NCI-H1417 treated with DMSO at 0.1 percent for 48 hours (cell line): ENCODE results near the gene WRAP73.

Experiments
- DNase-seq: peaks from one replicate; lab custom pipeline; 2025; lab: John Stamatoyannopoulos, UW

The WRAP73 gene

GRCh38 chr1:3681898-3682806 is 32.2 kb upstream of the WRAP73 start:
- DNase-seq = no peak

DNA sequence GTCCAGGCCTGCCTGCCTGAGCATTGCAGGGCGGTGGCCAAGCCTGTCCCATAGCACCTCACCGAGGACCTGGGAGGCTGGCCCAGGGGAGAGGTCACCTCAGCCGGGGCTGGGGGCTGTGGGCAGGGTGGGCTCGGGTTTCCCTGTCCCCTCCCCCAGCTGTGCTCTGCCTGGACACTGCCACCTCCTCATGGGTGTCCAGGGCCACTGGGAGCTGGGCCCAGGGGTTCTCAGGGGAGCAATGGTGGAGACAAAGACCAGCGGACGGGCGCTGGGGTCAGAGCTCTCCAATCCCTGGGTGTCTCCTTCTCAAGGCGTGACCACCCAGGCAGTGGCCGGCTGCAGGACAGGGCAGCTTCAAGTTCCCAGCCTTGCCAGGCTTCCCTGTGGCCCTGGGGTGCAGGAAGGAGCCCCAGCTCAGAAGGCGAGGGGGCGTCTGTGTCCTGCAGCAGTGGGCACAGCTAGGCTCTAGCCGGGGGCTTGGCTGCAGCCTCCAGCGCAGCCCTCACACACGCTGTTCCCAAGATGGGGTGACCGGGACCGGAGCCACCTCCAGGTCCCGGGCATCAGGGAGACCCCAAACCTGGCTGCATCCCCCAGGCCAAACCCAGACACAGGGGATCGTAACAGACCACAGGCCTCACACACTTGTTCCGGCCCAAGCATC is 31.5 kb upstream of the WRAP73 start:
- no peak for DNase-seq

GRCh38 chr1:3680488-3681230 is 30.8 kb upstream of the WRAP73 start:
- no peak for DNase-seq

- no peak for DNase-seq
These were observed 30.0 kb upstream of the WRAP73 start for GRCh38 chr1:3679799-3680453.

DNA sequence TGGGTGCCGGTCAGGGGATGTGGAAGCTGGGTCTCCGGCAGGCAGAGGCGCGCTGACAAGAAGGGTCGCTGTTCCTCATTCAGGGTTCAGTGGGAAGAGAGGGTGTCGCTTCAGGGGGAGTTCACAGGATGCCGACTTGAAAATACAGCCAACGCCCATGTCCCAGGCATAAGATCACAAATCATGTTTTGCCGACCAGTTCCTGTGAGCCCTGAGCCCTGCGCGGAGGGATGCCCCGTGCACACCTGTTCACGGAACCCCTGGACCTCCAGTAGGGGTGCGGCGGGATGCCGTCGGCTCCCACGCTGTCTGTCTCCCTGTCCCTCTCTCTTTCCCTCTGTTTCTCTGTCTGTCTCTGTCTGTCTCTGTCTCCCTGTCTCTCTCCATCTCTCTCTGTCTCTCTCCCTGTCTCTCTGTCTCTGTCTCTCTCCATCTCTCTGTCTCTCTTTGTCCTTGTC is 29.2 kb upstream of the WRAP73 start:
- DNase-seq = no peak

DNA sequence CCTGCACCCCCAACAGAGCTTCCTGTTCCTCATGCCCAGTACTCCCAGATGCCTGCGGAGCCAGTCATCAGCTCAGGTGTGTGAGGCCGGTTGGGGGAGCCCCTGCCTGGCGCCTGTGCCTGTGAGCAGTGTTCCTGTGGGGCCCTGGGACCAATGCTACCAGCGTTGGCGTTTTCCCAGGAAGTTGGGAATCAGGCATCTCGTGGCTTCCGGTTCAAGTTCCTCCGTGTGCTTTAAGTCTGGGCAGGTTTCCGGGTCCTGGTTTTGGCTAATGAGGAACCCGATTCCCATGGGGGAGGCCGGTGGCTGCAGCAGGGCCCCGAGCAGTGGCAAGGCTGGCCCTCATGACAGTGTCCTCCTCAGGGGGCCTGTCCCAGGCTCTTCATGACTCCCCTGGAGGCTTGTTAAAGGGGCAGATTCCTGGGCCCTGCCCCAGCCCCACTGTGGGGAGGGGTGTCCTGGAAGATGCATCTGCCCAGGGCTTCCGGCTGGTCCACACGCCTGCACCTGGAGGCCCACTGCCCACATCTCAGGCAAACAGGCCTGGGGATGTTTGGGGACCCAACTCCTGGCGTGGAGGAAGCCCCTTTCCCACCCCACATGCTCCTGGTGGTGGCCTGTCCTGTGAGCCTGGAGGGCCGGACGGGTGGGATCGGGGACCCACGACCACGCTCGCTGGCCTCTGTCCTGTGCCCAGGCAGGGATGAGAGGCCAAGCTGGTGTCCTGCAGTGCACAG is 28.6 kb upstream of the WRAP73 start:
- DNase-seq = no peak

DNA sequence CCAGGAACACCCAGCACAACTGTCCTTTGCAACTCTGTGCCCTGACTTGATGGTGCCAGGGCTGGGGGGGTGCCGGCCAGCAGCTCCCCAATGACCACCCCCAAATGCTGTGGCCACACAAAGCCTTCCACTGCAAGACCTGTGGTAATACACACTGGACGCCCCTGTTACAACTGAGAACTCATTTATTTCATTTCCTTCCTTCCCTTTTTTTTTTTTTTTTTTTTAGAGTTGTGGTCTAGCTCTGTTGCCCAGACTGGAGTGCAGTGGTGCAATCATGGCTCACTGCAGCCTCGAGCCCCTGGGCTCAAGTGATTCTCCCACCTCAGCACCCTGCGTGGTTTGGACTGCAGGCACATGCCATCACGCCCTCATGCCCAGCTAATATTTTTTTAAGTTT is 27.6 kb upstream of the WRAP73 start:
- DNase-seq = no peak

GRCh38 chr1:3676581-3677470 is 26.9 kb upstream of the WRAP73 start:
- DNase-seq = no peak

GRCh38 chr1:3675436-3675835 is 25.5 kb upstream of the WRAP73 start:
- DNase-seq = no peak

DNA sequence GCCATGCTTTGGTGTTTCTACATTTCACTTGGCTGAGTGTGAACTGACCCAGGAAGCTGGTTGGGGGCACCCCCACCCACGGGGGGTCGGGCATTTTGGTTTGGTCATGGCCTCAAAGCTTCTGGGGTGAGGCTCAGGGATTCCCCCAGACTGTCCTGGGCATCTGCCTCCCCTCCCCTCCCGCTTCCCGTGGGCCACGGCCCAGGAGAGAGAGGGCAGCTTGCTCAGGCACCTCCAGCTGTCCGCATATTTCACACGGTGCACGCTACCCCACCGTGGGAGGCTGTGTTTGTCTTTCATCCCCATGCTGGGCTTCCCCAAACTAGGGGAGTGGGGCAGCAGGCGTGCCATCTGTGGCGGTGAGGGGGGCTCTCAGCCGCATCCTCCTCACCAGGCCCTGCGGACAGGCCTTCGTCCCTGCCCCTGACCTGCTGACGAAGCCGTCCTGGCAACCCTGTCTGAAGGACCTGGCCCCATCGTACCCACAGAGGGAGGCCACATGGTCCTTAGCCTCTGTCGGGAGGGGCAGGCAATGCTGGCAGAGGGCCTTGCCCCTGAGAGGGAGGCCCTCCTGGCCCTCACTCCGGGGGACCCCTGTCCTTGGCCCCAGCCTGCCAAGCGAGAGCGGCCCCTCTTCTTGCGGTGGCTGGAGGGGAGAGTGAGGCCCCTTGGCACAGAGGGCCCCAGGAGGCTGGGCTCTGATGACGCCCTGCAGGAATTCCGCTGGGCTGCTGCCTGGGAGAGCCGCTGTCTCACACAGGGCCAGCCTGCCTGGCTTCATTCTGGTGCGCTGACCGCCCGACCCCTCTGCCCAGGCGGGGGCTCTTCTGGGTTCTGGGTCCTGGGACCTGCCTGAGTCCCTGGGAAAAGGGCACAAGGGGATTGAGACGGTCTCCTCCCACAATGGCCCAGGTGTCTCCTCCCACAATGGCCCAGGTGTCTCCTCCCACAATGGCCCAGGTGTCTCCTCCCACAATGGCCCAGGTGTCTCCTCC is 24.5 kb upstream of the WRAP73 start:
- no peak for DNase-seq

- DNase-seq = no peak
These were observed 23.6 kb upstream of the WRAP73 start for GRCh38 chr1:3673381-3674099.

GRCh38 chr1:3672971-3673361 is 23.1 kb upstream of the WRAP73 start:
- no peak for DNase-seq

GRCh38 chr1:3672231-3672970 is 22.5 kb upstream of the WRAP73 start:
- DNase-seq = no peak

- no peak for DNase-seq
These were observed 21.7 kb upstream of the WRAP73 start for GRCh38 chr1:3671371-3672180.

DNA sequence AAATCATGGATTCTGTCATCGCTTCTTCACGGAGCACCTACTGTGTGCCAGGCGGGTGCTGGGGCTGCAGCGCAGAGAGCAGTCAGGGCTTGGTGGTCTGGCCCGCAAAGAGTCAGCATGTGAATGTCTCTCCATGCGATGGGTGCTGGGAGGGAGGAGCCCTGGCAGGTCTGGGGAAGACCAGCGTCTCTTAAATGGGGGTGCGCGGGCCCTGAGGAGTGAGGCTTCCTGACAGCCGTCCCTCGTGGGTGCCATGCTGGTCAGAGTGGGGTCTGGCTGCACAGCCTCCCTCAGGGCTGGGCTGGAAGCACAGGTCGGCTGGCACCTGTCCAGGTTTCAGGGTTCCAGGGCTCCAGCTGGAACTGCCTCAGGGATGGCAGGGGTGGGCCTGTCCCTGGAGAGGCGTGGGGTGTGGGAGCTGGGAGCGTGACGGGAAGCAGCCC is 20.9 kb upstream of the WRAP73 start:
- DNase-seq = no peak

DNA sequence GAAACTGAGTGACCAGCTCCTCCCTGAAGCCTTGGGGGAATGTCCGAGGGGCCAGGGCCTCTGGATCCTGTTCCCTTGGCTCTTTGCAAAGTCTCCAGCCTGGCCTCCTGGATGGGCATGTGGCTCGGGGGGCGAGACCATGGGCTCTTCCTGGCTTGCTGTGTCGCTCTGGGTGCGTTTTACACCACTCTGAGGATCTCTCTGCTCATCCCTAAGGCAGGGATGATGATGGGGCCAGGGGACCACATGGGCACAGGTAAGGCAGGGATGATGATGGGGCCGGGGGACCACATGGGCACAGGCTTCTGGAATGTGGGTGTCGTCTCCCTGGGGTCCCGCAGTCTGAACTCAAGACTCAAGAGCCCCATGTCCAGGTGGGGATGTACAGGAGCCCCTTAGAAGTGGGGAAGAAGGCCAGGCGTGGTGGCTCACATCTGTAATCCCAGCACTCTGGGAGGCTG is 20.1 kb upstream of the WRAP73 start:
- no peak for DNase-seq

DNA sequence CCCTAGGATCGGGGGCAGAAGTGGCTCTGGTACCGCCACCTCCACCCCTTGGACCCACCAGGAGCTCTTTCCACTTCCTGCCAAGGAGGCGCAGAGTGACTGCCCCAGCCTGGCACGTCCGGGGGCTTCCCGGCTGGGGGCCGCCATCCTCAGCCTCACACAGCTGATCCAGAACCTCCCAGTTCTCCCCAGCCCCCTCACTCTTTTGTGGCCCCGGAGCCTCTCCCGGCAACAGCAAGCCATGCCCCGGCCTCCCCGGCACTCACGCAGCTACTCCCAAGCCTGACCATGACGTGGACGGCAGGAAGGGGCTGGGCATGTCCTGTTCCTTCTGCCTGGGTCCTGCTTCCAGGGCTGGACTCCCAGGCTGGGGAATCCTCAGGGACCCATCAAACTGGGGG is 19.5 kb upstream of the WRAP73 start:
- no peak for DNase-seq
